ENCODE data around the gene FADS1.

The FADS1 gene

GRCh38 chr11:61775106-61775505 is 41.7 kb downstream of the FADS1 start:
- no peak for DNase-seq

GRCh38 chr11:61774411-61774810 is 42.4 kb downstream of the FADS1 start:
- DNase-seq: no peak

- DNase-seq: no peak
Observed at GRCh38 chr11:61773809-61774208, 43.0 kb downstream of the FADS1 start.

- DNase-seq: no peak
Observed at GRCh38 chr11:61773356-61773755, 43.4 kb downstream of the FADS1 start.

GRCh38 chr11:61771985-61772455 is 44.8 kb downstream of the FADS1 start:
- peak; percentile 29 for DNase-seq

GRCh38 chr11:61771195-61771894 is 45.5 kb downstream of the FADS1 start:
- no peak for DNase-seq

- DNase-seq: no peak
Observed at GRCh38 chr11:61769946-61770683, 46.7 kb downstream of the FADS1 start.

- DNase-seq: no peak
Observed at GRCh38 chr11:61769169-61769920, 47.5 kb downstream of the FADS1 start.

- no peak for DNase-seq
Observed at GRCh38 chr11:61768376-61769076, 48.3 kb downstream of the FADS1 start.

- no peak for DNase-seq
Observed at GRCh38 chr11:61766353-61766841, 50.4 kb downstream of the FADS1 start.

- no peak for DNase-seq
Observed at GRCh38 chr11:61765550-61766253, 51.1 kb downstream of the FADS1 start.

- no peak for DNase-seq
Observed at GRCh38 chr11:61764606-61765260, 52.1 kb downstream of the FADS1 start.

- peak; percentile 25 for DNase-seq
Observed at GRCh38 chr11:61763930-61764605, 52.7 kb downstream of the FADS1 start.

- DNase-seq: peak; percentile 74
Observed at GRCh38 chr11:61762798-61763197, 54.0 kb downstream of the FADS1 start.

- DNase-seq: peak; percentile 37
Observed at GRCh38 chr11:61762223-61762615, 54.6 kb downstream of the FADS1 start.

GRCh38 chr11:61761440-61762222 is 55.2 kb downstream of the FADS1 start:
- no peak for DNase-seq

- DNase-seq: no peak
Observed at GRCh38 chr11:61760946-61761345, 55.9 kb downstream of the FADS1 start.

GRCh38 chr11:61757213-61757862 is 59.5 kb downstream of the FADS1 start:
- no peak for DNase-seq

- no peak for DNase-seq
Observed at GRCh38 chr11:61756452-61757212, 60.2 kb downstream of the FADS1 start.
